ENCODE results near the gene HS6ST3.
"Not testable (repeated sequence)": the region's sequence is repeated elsewhere in the genome, so short reads cannot be mapped to it uniquely, and the experiment has no call there.

HS6ST3 gene

GRCh38 chr13:96089749-96090239 lies at the start of gene HS6ST3:
Gene HS6ST3, plus strand, starts transcription at chr13:96090107.
- no peak for DNase-seq (ENCODE audit: low spot score)

GRCh38 chr13:96041326-96042110 lies 48.4 kb upstream of the HS6ST3 start:
- DNase-seq (ENCODE audit: low spot score): no peak

- no peak for DNase-seq (ENCODE audit: low spot score)
Measured at GRCh38 chr13:96044238-96044637, 45.7 kb upstream of the HS6ST3 start.

GRCh38 chr13:96046449-96047126 lies 43.3 kb upstream of the HS6ST3 start:
- DNase-seq (ENCODE audit: low spot score): not testable (repeated sequence)

- DNase-seq (ENCODE audit: low spot score): not testable (repeated sequence)
Measured at GRCh38 chr13:96050955-96051354, 39.0 kb upstream of the HS6ST3 start.

- DNase-seq (ENCODE audit: low spot score): not testable (repeated sequence)
Measured at GRCh38 chr13:96051491-96051890, 38.4 kb upstream of the HS6ST3 start.

- not testable (repeated sequence) for DNase-seq (ENCODE audit: low spot score)
Measured at GRCh38 chr13:96051946-96052345, 38.0 kb upstream of the HS6ST3 start.

GRCh38 chr13:96052656-96053002 lies 37.3 kb upstream of the HS6ST3 start:
- DNase-seq (ENCODE audit: low spot score): peak; percentile 64

- peak; percentile 93 for DNase-seq (ENCODE audit: low spot score)
Measured at GRCh38 chr13:96053003-96053703, 36.8 kb upstream of the HS6ST3 start, which contains the start of gene UGGT2. Gene UGGT2, minus strand, starts transcription at chr13:96053401. Its CDS starts 89 bp downstream, at chr13:96053312.

GRCh38 chr13:96065849-96066248 lies 24.1 kb upstream of the HS6ST3 start:
- DNase-seq (ENCODE audit: low spot score): no peak

GRCh38 chr13:96068729-96069128 lies 21.2 kb upstream of the HS6ST3 start:
- no peak for DNase-seq (ENCODE audit: low spot score)

GRCh38 chr13:96071504-96071903 lies 18.4 kb upstream of the HS6ST3 start:
- no peak for DNase-seq (ENCODE audit: low spot score)

GRCh38 chr13:96072392-96072791 lies 17.5 kb upstream of the HS6ST3 start:
- DNase-seq (ENCODE audit: low spot score): no peak

GRCh38 chr13:96075953-96076543 lies 13.9 kb upstream of the HS6ST3 start:
- DNase-seq (ENCODE audit: low spot score): no peak

GRCh38 chr13:96080676-96081075 lies 9.2 kb upstream of the HS6ST3 start:
- no peak for DNase-seq (ENCODE audit: low spot score)

- DNase-seq (ENCODE audit: low spot score): no peak
Measured at GRCh38 chr13:96081888-96082287, 8.0 kb upstream of the HS6ST3 start.

GRCh38 chr13:96082640-96083039 lies 7.3 kb upstream of the HS6ST3 start:
- peak; percentile 41 for DNase-seq (ENCODE audit: low spot score)

GRCh38 chr13:96086736-96087135 lies 3.2 kb upstream of the HS6ST3 start:
- no peak for DNase-seq (ENCODE audit: low spot score)

GRCh38 chr13:96089139-96089538 lies 768 bp upstream of the HS6ST3 start:
- no peak for DNase-seq (ENCODE audit: low spot score)

GRCh38 chr13:96090240-96091101 lies 564 bp downstream of the HS6ST3 start:
- no peak for DNase-seq (ENCODE audit: low spot score)
